DOHH2 (cell line): ENCODE data around the gene TPPP3.

Experiments
- EZH2phosphoT487 ChIP-seq: fragments of 200-600 bp; sonication (generic); IDR thresholded peaks from 2 replicates; pipeline ENCODE4 v1.6.1; 2017; ENCODE audit warnings: borderline replicate concordance, mild to moderate bottlenecking, antibody characterized with exemption, low read length, moderate library complexity, mixed read lengths
- TF ChIP-seq, protein P1 (sequence below): fragments of 200-600 bp; sonication (generic); IDR thresholded peaks from one replicate; pipeline ENCODE4 v1.5.1; 2014; ENCODE audit warnings: antibody characterized with exemption, mild to moderate bottlenecking, low read depth, low read length; ENCODE audit not compliant: poor library complexity, severe bottlenecking

DNA sequence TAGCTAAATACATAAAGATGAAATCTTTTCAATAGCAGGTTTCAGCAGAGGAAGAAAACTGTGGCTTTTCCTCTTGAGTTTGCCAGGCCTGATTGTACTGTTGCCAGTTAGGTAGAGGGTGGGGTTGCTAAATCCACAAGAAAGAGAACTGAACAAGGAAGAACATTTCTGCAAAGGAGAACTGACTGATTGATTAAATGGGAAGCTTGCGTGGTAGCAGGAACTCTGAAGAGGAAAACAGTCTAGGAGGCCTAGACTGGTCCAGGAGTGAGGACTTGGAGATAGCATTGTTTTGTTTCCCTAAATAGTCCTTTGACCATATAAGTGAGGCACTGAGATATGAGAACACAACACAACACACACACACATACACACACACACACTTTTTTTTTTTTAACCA, 47.9 kb downstream of the TPPP3 start:
- TF ChIP-seq, protein P1, sequence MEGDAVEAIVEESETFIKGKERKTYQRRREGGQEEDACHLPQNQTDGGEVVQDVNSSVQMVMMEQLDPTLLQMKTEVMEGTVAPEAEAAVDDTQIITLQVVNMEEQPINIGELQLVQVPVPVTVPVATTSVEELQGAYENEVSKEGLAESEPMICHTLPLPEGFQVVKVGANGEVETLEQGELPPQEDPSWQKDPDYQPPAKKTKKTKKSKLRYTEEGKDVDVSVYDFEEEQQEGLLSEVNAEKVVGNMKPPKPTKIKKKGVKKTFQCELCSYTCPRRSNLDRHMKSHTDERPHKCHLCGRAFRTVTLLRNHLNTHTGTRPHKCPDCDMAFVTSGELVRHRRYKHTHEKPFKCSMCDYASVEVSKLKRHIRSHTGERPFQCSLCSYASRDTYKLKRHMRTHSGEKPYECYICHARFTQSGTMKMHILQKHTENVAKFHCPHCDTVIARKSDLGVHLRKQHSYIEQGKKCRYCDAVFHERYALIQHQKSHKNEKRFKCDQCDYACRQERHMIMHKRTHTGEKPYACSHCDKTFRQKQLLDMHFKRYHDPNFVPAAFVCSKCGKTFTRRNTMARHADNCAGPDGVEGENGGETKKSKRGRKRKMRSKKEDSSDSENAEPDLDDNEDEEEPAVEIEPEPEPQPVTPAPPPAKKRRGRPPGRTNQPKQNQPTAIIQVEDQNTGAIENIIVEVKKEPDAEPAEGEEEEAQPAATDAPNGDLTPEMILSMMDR: no peak
- no peak for TF ChIP-seq EZH2phosphoT487
